ENCODE data around the gene SLC39A7. TPM values are rescaled to one million over a fixed set of nuclear protein-coding genes. Genes with fewer than 3 reads are reported as not detected.

Gene SLC39A7
- total and polyA plus RNA-seq, 2 of the 13 experiments (the other 11 are each of a cell fraction or from before 2014, with no cell fraction given): 142 to 229 TPM

DNA sequence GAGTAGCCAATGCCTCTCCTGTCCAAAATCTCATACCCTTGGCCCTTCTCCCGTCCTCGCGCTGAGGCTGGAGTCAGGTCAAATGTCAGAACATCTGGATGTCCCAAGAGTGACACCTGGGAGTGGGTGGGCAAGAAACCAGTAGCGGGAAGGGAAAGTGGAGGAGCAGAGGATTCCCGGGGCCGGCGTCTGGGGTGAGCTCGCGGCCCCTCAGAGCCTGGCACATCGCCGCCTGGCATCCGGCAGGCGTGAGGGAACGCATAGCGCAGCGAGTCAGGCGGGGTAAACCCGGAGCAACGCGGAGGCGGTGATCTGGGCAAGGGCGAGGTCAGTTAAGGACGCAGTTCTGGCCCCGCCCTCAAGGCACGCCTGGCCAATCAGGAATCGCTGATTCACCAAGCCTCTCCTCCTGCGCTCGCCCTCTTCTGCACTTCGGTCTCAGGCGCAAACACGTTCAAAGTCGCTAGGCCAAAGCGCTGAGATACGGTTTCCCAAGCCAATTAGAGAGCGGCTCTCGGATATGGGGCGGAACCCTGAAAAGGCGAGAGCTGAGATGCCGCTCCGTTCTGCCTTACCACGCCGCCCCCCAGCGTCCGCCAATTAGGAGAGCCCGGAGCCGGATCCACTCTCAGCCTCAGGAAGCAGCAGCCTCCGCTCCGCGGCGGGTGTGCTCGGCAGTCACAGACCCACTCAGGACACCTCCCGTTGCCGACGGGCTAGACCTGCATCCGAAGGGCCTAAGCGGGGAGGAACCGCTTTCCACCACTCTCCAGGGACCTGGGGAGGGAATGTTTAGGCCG, 48.5 kb downstream of the SLC39A7 start (continued):
- no peak for TF ChIP-seq ZNF800 (CRISPR knock-in tag; IDR thresholded peaks at IDR 0.05)
- TF ChIP-seq CBFB (CRISPR knock-in tag; IDR thresholded peaks at IDR 0.05): 0 out of 2 replicates have a peak, but pooled peaks have one; percentile 38
- TF ChIP-seq, protein P1, sequence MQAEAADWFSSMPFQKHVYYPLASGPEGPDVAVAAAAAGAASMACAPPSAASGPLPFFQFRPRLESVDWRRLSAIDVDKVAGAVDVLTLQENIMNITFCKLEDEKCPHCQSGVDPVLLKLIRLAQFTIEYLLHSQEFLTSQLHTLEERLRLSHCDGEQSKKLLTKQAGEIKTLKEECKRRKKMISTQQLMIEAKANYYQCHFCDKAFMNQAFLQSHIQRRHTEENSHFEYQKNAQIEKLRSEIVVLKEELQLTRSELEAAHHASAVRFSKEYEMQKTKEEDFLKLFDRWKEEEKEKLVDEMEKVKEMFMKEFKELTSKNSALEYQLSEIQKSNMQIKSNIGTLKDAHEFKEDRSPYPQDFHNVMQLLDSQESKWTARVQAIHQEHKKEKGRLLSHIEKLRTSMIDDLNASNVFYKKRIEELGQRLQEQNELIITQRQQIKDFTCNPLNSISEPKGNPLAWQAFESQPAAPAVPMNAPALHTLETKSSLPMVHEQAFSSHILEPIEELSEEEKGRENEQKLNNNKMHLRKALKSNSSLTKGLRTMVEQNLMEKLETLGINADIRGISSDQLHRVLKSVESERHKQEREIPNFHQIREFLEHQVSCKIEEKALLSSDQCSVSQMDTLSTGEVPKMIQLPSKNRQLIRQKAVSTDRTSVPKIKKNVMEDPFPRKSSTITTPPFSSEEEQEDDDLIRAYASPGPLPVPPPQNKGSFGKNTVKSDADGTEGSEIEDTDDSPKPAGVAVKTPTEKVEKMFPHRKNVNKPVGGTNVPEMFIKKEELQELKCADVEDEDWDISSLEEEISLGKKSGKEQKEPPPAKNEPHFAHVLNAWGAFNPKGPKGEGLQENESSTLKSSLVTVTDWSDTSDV (CRISPR knock-in tag; IDR thresholded peaks at IDR 0.05): no peak
- TF ChIP-seq CREM (IDR thresholded peaks at IDR 0.05): peak; percentile 59
- no peak for TF ChIP-seq CREM (CRISPR knock-in tag; IDR thresholded peaks at IDR 0.05)
- TF ChIP-seq HOXA9 (CRISPR knock-in tag; IDR thresholded peaks at IDR 0.05; ENCODE audit: borderline replicate concordance): no peak
- no peak for TF ChIP-seq PPARG (CRISPR knock-in tag; conservative IDR thresholded peaks at IDR 0.05)
- TF ChIP-seq ZNF484 (CRISPR knock-in tag; IDR thresholded peaks at IDR 0.05; ENCODE audit: borderline replicate concordance, low read depth): no peak
- TF ChIP-seq, protein P2, sequence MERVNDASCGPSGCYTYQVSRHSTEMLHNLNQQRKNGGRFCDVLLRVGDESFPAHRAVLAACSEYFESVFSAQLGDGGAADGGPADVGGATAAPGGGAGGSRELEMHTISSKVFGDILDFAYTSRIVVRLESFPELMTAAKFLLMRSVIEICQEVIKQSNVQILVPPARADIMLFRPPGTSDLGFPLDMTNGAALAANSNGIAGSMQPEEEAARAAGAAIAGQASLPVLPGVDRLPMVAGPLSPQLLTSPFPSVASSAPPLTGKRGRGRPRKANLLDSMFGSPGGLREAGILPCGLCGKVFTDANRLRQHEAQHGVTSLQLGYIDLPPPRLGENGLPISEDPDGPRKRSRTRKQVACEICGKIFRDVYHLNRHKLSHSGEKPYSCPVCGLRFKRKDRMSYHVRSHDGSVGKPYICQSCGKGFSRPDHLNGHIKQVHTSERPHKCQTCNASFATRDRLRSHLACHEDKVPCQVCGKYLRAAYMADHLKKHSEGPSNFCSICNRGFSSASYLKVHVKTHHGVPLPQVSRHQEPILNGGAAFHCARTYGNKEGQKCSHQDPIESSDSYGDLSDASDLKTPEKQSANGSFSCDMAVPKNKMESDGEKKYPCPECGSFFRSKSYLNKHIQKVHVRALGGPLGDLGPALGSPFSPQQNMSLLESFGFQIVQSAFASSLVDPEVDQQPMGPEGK (CRISPR knock-in tag; IDR thresholded peaks at IDR 0.05): no peak; the same call in none of the 2 replicates
- TF ChIP-seq ATF1 (CRISPR knock-in tag; IDR thresholded peaks at IDR 0.05): peak; percentile 67; the same call in 1 of the 2 replicates
- no peak for TF ChIP-seq IRX3 (CRISPR knock-in tag; IDR thresholded peaks at IDR 0.05; ENCODE audit: borderline replicate concordance, low read depth)
- no peak for TF ChIP-seq HOXA5 (CRISPR knock-in tag; IDR thresholded peaks at IDR 0.05)
- peak; percentile 77; the same call in 1 of the 2 replicates for TF ChIP-seq ZNF724P (CRISPR knock-in tag; IDR thresholded peaks at IDR 0.05; ENCODE audit: borderline replicate concordance)
- TF ChIP-seq, protein P3, sequence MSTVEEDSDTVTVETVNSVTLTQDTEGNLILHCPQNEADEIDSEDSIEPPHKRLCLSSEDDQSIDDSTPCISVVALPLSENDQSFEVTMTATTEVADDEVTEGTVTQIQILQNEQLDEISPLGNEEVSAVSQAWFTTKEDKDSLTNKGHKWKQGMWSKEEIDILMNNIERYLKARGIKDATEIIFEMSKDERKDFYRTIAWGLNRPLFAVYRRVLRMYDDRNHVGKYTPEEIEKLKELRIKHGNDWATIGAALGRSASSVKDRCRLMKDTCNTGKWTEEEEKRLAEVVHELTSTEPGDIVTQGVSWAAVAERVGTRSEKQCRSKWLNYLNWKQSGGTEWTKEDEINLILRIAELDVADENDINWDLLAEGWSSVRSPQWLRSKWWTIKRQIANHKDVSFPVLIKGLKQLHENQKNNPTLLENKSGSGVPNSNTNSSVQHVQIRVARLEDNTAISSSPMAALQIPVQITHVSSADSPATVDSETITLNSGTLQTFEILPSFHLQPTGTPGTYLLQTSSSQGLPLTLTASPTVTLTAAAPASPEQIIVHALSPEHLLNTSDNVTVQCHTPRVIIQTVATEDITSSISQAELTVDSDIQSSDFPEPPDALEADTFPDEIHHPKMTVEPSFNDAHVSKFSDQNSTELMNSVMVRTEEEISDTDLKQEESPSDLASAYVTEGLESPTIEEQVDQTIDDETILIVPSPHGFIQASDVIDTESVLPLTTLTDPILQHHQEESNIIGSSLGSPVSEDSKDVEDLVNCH (CRISPR knock-in tag; IDR thresholded peaks at IDR 0.05): no peak
- TF ChIP-seq DR1 (CRISPR knock-in tag; IDR thresholded peaks at IDR 0.05): peak; percentile 86
- TF ChIP-seq ZNF12 (CRISPR knock-in tag; IDR thresholded peaks at IDR 0.05): no peak; the same call in 1 of the 2 replicates
- no peak for TF ChIP-seq ZNF30 (CRISPR knock-in tag; IDR thresholded peaks at IDR 0.05)
- no peak for TF ChIP-seq KAT2B (IDR thresholded peaks at IDR 0.05; ENCODE audit: borderline replicate concordance, low read depth, low read length)
- TF ChIP-seq ZNF414 (CRISPR knock-in tag; IDR thresholded peaks at IDR 0.05): peak; percentile 60; the same call in 1 of the 2 replicates
- TF ChIP-seq TSC22D2 (CRISPR knock-in tag; IDR thresholded peaks at IDR 0.05; ENCODE audit: borderline replicate concordance): 0 out of 2 replicates have a peak, but pooled peaks have one; percentile 21
